HepG2 (cell line): ENCODE results near the gene RPL37. TPM values are rescaled to one million over a fixed set of nuclear protein-coding genes. Genes with fewer than 3 reads are reported as not detected.

Experiments used
- ATAC-seq: fragments of 200-7000 bp; cut with Tn5 transposase; 3 replicates; pipeline ENCODE4 v1.9.1; 2020; ENCODE audit warnings: mild to moderate bottlenecking, moderate library complexity
- BruUV-seq: library from RNA; stranded (reverse); fragments of 400-500 nt; replicated peaks from 2 replicates; lab custom pipeline; 2021; lab: Mats Ljungman, UMichigan
- CTCF ChIA-PET: fragments of 300-600 bp; formaldehyde crosslinking; extraction: SDS; loops from one replicate; lab custom pipeline; 2021; ENCODE audit warnings: low total read pairs, inconsistent platforms, low intra/inter-chr PET ratio; lab: Yijun Ruan, JAX
- POLR2A ChIA-PET: fragments of 350-600 bp; sonication (Branson Sonifier 250); formaldehyde crosslinking; loops from one replicate; lab custom pipeline; 2020; ENCODE audit warnings: antibody characterized with exemption, inconsistent platforms; lab: Yijun Ruan, JAX
- DNase-seq: peaks from one replicate; pipeline ENCODE4 v3.0.0-alpha.2; 2015; ENCODE audit warnings: low spot score
- FAIRE-seq: peaks from 3 replicates; lab custom pipeline; 2011; peaks lifted over from hg19 to GRCh38; lab: Jason Lieb, UNC
- H2AFZ ChIP-seq: one replicate; pipeline ENCODE4 v1.6.1; 2011; ENCODE audit warnings: low read length, inconsistent platforms
- H3K27ac ChIP-seq: fragments of 300-600 bp; 3 replicates; pipeline ENCODE4 v1.8.0; 2011; ENCODE audit warnings: mixed run types, mild to moderate bottlenecking, mixed read lengths, low read length, inconsistent platforms; ENCODE audit not compliant: insufficient read depth; ENCODE audit errors: extremely low read length
- H3K27me3 ChIP-seq, 2 experiments: fragments of 200-600 bp in 1 of 2; 2 replicates in 1 of 2; 3 replicates in 1 of 2; pipeline versions ENCODE4 v1.6.0 to v1.8.0; 2011; ENCODE audit warnings: low read length in 2 of 2, mild to moderate bottlenecking in 2 of 2, moderate library complexity in 2 of 2, inconsistent platforms in 1 of 2; ENCODE audit not compliant: insufficient read depth in 2 of 2, control insufficient read depth in 1 of 2
- H3K36me3 ChIP-seq, 2 experiments: fragments of 200-600 bp in 1 of 2; replicated peaks in 1 of 2; 2 replicates in 1 of 2; 3 replicates in 1 of 2; pipeline versions ENCODE4 v1.5.1 to v1.8.0; 2011; ENCODE audit warnings: low read length in 2 of 2, inconsistent platforms in 1 of 2; ENCODE audit not compliant: insufficient read depth in 2 of 2, control insufficient read depth in 1 of 2
- H3K4me1 ChIP-seq: 2 replicates; pipeline ENCODE4 v1.5.1; 2012; ENCODE audit warnings: low read length, inconsistent platforms; ENCODE audit not compliant: insufficient read depth
- H3K4me2 ChIP-seq: 2 replicates; pipeline ENCODE4 v1.6.0; 2011; ENCODE audit warnings: low read depth, low read length, inconsistent platforms
- H3K4me3 ChIP-seq, 3 experiments: fragments of 200-600 bp in 1 of 3; sonication (generic), shearing (Covaris generic) in 1 of 3; replicated peaks in 1 of 3; 2 replicates each; pipeline ENCODE4 v1.5.1; 2011 to 2016; ENCODE audit warnings: low read length in 3 of 3, inconsistent platforms in 2 of 3, low read depth in 2 of 3, mild to moderate bottlenecking in 2 of 3, control low read depth in 1 of 3, mixed read lengths in 1 of 3; ENCODE audit not compliant: insufficient read depth in 1 of 3
- H3K79me2 ChIP-seq: one replicate; pipeline ENCODE4 v1.6.1; 2011; ENCODE audit warnings: low read length, inconsistent platforms; ENCODE audit not compliant: insufficient read depth
- H3K9ac ChIP-seq: 2 replicates; pipeline ENCODE4 v1.6.0; 2011; ENCODE audit warnings: mild to moderate bottlenecking, low read depth, low read length, inconsistent platforms; ENCODE audit not compliant: insufficient read depth
- H3K9me3 ChIP-seq: 2 replicates; pipeline ENCODE4 v1.5.1; 2012; ENCODE audit warnings: mild to moderate bottlenecking, low read length
- H4K20me1 ChIP-seq: 2 replicates; pipeline ENCODE4 v1.6.0; 2011; ENCODE audit warnings: inconsistent platforms, mild to moderate bottlenecking, low read length, moderate library complexity; ENCODE audit not compliant: insufficient read depth
- HIC2 ChIP-seq: sonication (generic); formaldehyde crosslinking; IDR thresholded peaks from 2 replicates; pipeline ENCODE4 v1.9.0; 2022; ENCODE audit warnings: low read depth, missing genetic modification reagents
- MBNL3 ChIP-seq: fragments of 250-450 bp; sonication (Bioruptor Pico); conservative IDR thresholded peaks from 2 replicates; pipeline ENCODE4 v1.8.0; 2022; ENCODE audit warnings: mild to moderate bottlenecking, inconsistent platforms
- WGBS: methylation state at CpG from one replicate; pipeline ENCODE4 v1.1.6; 2017; ENCODE audit warnings: low lambda C conversion rate; 5-methylcytosine and 5-hydroxymethylcytosine counted together
- in situ Hi-C: cut with HindIII; loops from 2 replicates; pipeline ENCODE4 v1.10.0; 2017; ENCODE audit warnings: low pct_unique_long_range_greater_than_20kb; ENCODE audit not compliant: extremely low pct_ligation_motif_present
- intact Hi-C: fragments of 100-400 bp; cut with micrococcal nuclease; formaldehyde crosslinking; loops from one replicate; pipeline ENCODE4 v1.10.0; 2022; ENCODE audit not compliant: unreplicated experiment
- polyA plus RNA-seq, 8 experiments: library from polyadenylated mRNA; depleted of rRNA in 3 of 8; stranded (reverse) in 7 of 8; unstranded in 1 of 8; fragments of >200 nt; fragmentation: Illumina TruSeq in 4 of 8; extraction: Trizol in 4 of 8; gene quantifications; 2 replicates each; pipeline versions ENCODE4 v1.2.1 to v1.2.3, GENCODE V29; 2011 to 2016; ENCODE audit warnings: low read depth in 4 of 8, missing spikeins in 1 of 8, mixed read lengths in 1 of 8; ENCODE audit not compliant: insufficient read depth in 1 of 8
- total RNA-seq, 5 experiments: library from RNA; depleted of rRNA; stranded (reverse); fragments of >200 nt; fragmentation: Illumina TruSeq; extraction: Trizol; gene quantifications; 2 replicates each; pipeline ENCODE4 v1.2.3, GENCODE V29; 2016; ENCODE audit warnings: low read depth in 1 of 5
- TF ChIP-seq, protein P1 (sequence below): IDR thresholded peaks from 2 replicates; pipeline ENCODE4 v1.6.1; 2018; ENCODE audit warnings: missing genetic modification reagents, mild to moderate bottlenecking, missing compliant biosample characterization

The RPL37 gene
- total and polyA plus RNA-seq, 2 of the 13 experiments (the other 11 are each of a cell fraction or from before 2014, with no cell fraction given): 1,981 to 3,367 TPM

DNA sequence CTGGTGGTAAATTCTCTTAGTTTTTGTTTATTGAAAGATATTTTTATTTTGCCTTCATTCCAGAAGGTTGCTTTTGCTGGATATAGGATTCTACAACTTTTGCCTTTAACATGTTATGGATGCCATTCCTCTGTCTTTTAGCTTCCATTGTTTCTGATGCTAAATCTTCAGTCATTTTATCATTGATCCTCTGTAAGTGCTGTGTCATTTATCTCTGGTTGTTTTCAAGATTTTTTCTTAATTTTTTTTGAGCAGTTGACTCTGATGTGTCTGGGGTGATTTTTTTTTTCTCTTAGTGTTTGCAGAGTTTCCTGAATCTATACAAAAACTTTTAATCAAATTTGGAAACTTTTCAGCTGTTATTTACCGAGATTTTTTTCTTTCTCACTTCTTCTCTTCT is 12.5 kb upstream of the RPL37 start (continued):
- no peak for TF ChIP-seq HIC2 (CRISPR knock-in tag)
- TF ChIP-seq, all 625 proteins: peak for 0

GRCh38 chr5:40846371-40846770 is 11.3 kb upstream of the RPL37 start:
- Histone ChIP-seq H3K4me2 (no peak overlapping the region), H3K27me3 (0 out of 5 replicates have a peak, but pooled peaks cover 0 to 1% of the 10 kb centered on the region in 2 experiments), H3K79me2 (no peaks in the 10 kb centered on the region), H3K27ac (no peak overlapping the region), H2AFZ (no peak overlapping the region), H3K4me1 (peaks cover 14% of the 10 kb centered on the region; the same call in 1 of the 2 replicates), H3K9ac (no peak overlapping the region), H3K4me3 (no peak overlapping the region), H3K9me3 (no peaks in the 10 kb centered on the region), H4K20me1 (no peaks in the 10 kb centered on the region), H3K36me3 (no peaks in the 10 kb centered on the region)
- intact Hi-C loops: no loop called here
- no peak for FAIRE-seq
- in situ Hi-C loops: no loop called here
- ChIA-PET POLR2A (no interaction called here), CTCF (no interaction called here)
- BruUV-seq: no TSS peak
- WGBS: 21% methylated on average over 2 of the region's 2 CpGs
- no peak for TF ChIP-seq MBNL3 (CRISPR knock-in tag)
- TF ChIP-seq, protein P1, sequence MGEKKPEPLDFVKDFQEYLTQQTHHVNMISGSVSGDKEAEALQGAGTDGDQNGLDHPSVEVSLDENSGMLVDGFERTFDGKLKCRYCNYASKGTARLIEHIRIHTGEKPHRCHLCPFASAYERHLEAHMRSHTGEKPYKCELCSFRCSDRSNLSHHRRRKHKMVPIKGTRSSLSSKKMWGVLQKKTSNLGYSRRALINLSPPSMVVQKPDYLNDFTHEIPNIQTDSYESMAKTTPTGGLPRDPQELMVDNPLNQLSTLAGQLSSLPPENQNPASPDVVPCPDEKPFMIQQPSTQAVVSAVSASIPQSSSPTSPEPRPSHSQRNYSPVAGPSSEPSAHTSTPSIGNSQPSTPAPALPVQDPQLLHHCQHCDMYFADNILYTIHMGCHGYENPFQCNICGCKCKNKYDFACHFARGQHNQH (CRISPR knock-in tag): no peak
- no peak for ATAC-seq
- DNase-seq: no peak
